HCEC 1CT (cell line): Measurements from ENCODE around the gene TMEM132D.

Experiments
- DNase-seq: peaks from one replicate; pipeline ENCODE4 v3.0.0-alpha.2; 2017

Gene TMEM132D

DNA sequence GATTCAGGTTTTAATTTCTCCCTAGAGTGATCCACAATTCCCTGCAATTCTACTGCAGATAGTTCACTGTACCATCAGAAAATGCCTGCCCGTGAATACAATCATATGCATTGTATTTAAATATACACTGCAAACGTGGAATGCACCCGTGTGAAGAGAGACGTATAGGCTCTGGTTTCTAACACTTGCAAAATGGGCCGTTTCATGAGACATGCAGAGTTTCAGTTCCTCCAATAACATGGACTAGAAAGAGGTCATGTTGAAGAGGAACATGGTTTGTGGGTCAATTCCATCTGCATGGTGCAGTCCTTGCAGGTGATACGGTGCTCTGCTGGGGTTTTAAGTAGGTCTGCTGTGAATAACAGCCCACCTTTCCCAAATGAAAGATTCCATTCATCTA is 373.3 kb downstream of the TMEM132D start:
- DNase-seq: no peak

- no peak for DNase-seq
Measured at GRCh38 chr12:129527506-129527905, 376.3 kb downstream of the TMEM132D start.

- no peak for DNase-seq
Measured at GRCh38 chr12:129523621-129524020, 380.2 kb downstream of the TMEM132D start.

DNA sequence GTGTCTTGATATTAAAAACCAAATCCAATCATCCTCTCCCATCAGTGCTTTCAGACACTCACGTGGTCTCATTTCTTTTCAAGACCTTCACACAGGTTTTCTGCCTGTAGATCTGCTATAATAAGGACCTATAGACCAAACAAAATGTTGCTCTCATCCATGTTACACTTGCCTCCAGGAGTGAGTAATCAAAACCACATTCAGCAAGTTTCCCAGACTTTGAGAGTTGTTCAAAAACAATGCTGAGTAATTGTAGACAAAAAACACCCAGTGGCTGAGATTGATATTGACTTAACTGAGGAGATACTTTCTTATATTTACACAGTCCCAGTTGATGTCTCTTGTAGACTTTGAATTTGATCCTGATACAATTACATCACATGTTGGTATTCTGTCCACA is 383.1 kb downstream of the TMEM132D start:
- DNase-seq: no peak

DNA sequence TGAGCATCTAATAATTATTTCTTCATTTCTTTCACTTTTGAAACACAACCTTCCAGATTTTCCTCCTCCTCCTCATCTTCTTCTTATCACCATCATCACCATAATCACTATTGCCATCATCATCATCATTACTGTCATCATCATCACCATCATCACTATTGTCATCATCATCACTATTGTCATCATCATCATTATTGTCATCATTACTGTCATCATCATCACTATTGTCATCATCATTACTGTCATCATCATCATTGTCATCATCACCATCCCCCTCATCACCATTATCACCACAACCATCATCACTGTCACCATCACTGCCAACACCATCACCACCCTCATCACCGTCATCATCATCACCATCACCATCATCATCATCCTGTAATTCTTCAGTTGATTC is 400.0 kb downstream of the TMEM132D start:
- no peak for DNase-seq

GRCh38 chr12:129496226-129496625 is 407.6 kb downstream of the TMEM132D start:
- no peak for DNase-seq

DNA sequence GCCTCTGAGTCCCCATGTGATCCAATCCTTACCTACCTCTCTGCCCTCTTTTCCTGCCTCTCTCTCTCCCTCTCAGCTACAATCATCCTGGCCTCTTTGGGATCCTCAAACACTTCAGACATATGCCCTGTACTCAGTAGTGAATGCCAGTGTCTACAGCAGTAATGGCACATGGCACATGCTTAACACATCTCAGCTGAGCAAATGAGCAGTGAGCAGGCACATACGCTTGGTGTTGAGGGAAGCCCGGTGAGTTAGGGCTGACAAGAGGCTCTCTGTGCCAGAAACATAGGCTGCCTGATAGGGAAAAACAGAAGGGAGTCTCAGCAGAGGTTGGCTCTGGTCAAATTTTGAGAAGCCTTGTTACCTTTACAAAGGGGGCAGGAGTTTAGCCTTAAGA is 409.1 kb downstream of the TMEM132D start:
- no peak for DNase-seq

DNA sequence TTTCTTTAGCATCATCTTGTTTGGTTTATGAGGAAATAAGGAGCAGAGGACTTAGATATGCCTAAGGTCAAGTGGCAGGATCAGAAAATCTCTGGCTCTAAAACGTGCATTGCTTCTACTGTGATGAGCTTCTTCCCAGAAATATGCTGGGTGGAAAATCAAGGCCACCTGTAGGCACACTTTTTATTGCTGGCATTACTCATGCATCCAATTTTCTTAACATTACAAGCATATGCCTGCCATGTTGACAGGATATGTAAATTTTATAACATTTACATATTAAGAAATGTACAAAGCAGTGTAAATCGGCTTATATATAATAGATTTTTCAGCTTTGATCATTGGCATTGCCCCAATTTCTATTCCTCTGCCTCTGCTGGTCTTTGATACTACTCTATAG is 409.6 kb downstream of the TMEM132D start:
- no peak for DNase-seq

GRCh38 chr12:129489100-129489676 is 414.6 kb downstream of the TMEM132D start:
- no peak for DNase-seq

DNA sequence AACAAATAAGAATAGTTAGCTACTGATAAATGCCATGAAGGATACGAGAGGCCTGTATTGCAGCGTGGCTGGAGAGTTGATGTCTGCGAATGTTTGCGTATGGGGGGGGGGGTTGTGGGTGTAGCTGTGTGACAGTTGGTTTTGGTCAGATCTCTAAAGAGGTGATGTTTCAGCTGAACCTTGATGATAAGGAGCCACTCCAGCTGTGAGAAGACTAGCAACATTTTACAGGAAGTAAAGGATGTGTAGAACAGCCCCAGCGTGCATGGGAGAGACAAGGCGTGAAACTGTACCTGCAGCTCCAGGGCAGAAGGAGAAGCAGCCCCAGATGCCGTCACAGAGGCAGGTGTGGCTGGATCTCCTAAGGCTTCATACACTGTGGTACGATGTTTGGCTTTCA is 416.9 kb downstream of the TMEM132D start:
- no peak for DNase-seq

GRCh38 chr12:129483111-129483893 is 420.5 kb downstream of the TMEM132D start:
- DNase-seq: no peak

GRCh38 chr12:129481921-129482320 is 421.9 kb downstream of the TMEM132D start:
- no peak for DNase-seq

- no peak for DNase-seq
Measured at GRCh38 chr12:129470196-129470595, 433.6 kb downstream of the TMEM132D start.

DNA sequence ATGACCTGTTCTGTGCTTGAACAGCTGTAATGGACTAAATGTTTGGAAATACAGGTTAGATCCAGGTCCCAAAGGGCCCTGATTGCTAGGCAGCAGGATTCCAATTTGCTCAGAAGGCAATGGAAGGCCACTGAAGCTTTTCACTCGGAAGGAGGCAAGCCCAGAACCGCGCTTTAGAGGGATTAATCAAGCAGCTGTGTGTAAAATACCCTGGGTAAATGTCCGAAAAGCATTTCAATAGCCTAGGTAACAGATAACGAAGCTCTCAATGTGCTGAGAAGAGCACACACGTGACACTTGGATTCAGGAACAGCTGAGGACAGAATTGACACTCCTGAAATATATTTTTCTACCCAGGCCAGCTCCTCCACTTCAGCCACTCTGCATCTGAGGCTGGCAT is 436.1 kb downstream of the TMEM132D start:
- no peak for DNase-seq

GRCh38 chr12:129467289-129467688 is 436.5 kb downstream of the TMEM132D start:
- no peak for DNase-seq

GRCh38 chr12:129466499-129466898 is 437.3 kb downstream of the TMEM132D start:
- no peak for DNase-seq

- DNase-seq: no peak
Measured at GRCh38 chr12:129459886-129460285, 443.9 kb downstream of the TMEM132D start.

DNA sequence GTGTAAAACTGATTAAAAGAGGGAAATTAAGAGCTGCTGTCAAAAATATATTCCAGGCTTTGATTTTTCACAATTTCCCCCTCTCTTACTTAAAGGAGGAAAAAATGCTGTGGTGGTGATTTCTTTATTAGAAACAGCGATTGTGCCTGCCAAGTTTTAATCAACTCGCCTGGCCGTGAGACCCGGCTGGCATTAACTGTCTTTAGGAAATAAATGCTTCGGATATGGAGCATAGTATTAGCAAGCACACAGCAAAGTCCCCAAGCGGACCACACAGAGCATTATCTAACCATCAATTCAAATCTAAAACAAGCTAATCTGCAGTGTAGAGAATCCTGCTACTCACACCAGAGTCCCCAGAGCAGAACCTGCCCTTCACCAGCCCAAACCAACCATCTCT is 457.1 kb downstream of the TMEM132D start:
- no peak for DNase-seq

GRCh38 chr12:129440278-129440677 is 463.5 kb downstream of the TMEM132D start:
- DNase-seq: no peak

DNA sequence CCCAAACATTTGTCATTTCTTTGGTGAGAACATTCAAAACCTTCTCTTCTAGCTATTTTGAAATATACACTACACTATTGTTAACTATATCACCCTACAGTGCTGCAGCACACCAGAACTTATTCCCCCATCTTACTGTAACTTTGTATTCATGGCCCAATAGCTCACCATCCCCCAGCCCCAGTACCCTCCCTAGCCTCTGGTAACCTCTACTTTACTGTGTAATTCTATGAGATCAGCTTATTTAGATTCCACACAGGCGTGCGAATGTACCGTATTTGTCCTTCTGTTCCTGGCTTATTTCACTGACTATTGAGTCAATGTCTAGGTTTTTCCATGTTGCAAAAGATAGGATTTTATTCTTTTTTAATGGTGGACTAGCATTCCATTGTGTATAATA is 469.0 kb downstream of the TMEM132D start:
- DNase-seq: no peak

GRCh38 chr12:129428240-129428936 is 475.4 kb downstream of the TMEM132D start:
- no peak for DNase-seq

GRCh38 chr12:129423041-129423580 is 480.7 kb downstream of the TMEM132D start:
- DNase-seq: no peak

DNA sequence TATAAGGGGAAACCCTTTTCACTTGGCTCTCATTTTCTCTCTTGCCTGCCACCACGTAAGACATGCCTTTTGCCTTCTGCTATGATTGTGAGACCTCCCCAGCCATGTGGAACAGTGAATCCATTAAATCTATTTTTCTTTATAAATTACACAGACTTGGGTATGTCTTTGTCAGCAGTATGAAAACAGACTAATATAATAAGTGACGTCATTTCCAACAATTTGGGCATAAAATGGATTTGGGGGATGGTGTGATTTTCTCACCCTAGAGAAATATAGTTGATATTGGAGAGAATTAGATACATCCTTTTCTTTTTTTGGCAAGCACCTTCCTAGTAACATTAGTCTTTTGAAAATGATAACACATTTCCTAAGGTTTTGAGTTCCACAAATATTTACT is 490.5 kb downstream of the TMEM132D start:
- DNase-seq: no peak

DNA sequence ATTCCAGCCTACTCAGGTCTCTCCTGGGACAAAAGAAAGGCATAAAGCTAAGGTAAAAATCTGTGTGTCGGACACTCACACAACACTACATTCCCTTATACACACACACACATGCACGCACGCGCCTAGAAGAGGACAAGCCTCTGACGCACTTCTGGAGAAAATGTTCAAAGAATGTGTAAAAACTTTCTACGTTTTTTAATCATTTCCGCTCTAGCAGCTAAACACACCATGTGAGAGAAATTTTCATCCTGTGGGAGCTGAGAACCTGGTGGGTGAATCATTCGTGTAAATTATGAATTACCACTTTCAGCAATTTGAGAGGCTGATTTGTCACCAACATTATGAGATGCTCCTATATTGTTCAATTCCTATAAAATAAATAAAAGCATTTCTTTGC is 494.5 kb downstream of the TMEM132D start:
- DNase-seq: no peak
